Liver (tissue), 9 donors: ENCODE data around the gene ZNF747. TPM values are rescaled to one million over a fixed set of nuclear protein-coding genes. Genes with fewer than 3 reads are reported as not detected.

Source experiments
- DNase-seq: peaks from one replicate; pipeline ENCODE4 v3.0.0-alpha.2; 2017; ENCODE audit warnings: low spot score
- H3K27ac ChIP-seq, 2 donors: one replicate each; pipeline ENCODE4 v1.7.0; 2013; ENCODE audit warnings: inconsistent platforms in 2 of 2, low read length in 2 of 2, control low read depth in 1 of 2, low read depth in 1 of 2, mild to moderate bottlenecking in 1 of 2
- H3K27me3 ChIP-seq, 4 donors: one replicate each; pipeline versions ENCODE4 v1.6.1 to v1.7.0; 2013; ENCODE audit warnings: low read length in 3 of 4, inconsistent platforms in 1 of 4, mild to moderate bottlenecking in 1 of 4, moderate library complexity in 1 of 4; ENCODE audit not compliant: control insufficient read depth in 4 of 4, insufficient read depth in 4 of 4
- H3K36me3 ChIP-seq, 4 donors: one replicate each; pipeline versions ENCODE4 v1.6.1 to v1.7.0; 2013; ENCODE audit warnings: low read length in 3 of 4, mild to moderate bottlenecking in 3 of 4, low read depth in 1 of 4, moderate library complexity in 1 of 4; ENCODE audit not compliant: control insufficient read depth in 4 of 4, insufficient read depth in 3 of 4
- H3K4me1 ChIP-seq, 4 donors: one replicate each; pipeline versions ENCODE4 v1.6.1 to v1.7.0; 2013; ENCODE audit warnings: low read length in 3 of 4, mild to moderate bottlenecking in 3 of 4, moderate library complexity in 1 of 4; ENCODE audit not compliant: control insufficient read depth in 4 of 4, insufficient read depth in 4 of 4
- H3K4me3 ChIP-seq, 3 donors: one replicate each; pipeline versions ENCODE4 v1.6.1 to v1.7.0; 2013; ENCODE audit warnings: low read length in 3 of 3, control low read depth in 1 of 3, low read depth in 1 of 3, mild to moderate bottlenecking in 1 of 3
- H3K9ac ChIP-seq, 2 donors: one replicate each; pipeline ENCODE4 v1.7.0; 2013; ENCODE audit warnings: low read length in 2 of 2, mild to moderate bottlenecking in 2 of 2, moderate library complexity in 2 of 2, control low read depth in 1 of 2, low read depth in 1 of 2
- H3K9me3 ChIP-seq, 4 donors: one replicate each; pipeline versions ENCODE4 v1.6.1 to v1.7.0; 2013; ENCODE audit warnings: low read length in 3 of 4; ENCODE audit not compliant: control insufficient read depth in 4 of 4
- EGR1 ChIP-seq, 2 donors: IDR thresholded peaks; 2 replicates each; pipeline ENCODE4 v1.6.1; 2016 to 2018; ENCODE audit warnings: antibody characterized with exemption in 2 of 2, low read depth in 2 of 2
- FOXA2 ChIP-seq: IDR thresholded peaks from 2 replicates; pipeline ENCODE4 v1.6.1; 2016; ENCODE audit warnings: antibody characterized with exemption
- HNF4G ChIP-seq: IDR thresholded peaks from 2 replicates; pipeline ENCODE4 v1.6.1; 2016; ENCODE audit warnings: antibody characterized with exemption
- JUND ChIP-seq, 2 donors: IDR thresholded peaks; 2 replicates each; pipeline ENCODE4 v1.6.1; 2016; ENCODE audit warnings: antibody characterized with exemption in 2 of 2
- MAX ChIP-seq: IDR thresholded peaks from 2 replicates; pipeline ENCODE4 v1.6.1; 2016; ENCODE audit warnings: antibody characterized with exemption
- NR2F2 ChIP-seq: IDR thresholded peaks from 2 replicates; pipeline ENCODE4 v1.6.1; 2016; ENCODE audit warnings: antibody characterized with exemption
- RAD21 ChIP-seq, 2 donors: IDR thresholded peaks; 2 replicates each; pipeline ENCODE4 v1.6.1; 2016; ENCODE audit warnings: antibody characterized with exemption in 2 of 2, mild to moderate bottlenecking in 2 of 2
- REST ChIP-seq: IDR thresholded peaks from 2 replicates; pipeline ENCODE4 v1.6.1; 2016; ENCODE audit warnings: antibody characterized with exemption, mild to moderate bottlenecking
- RXRA ChIP-seq, 2 donors: IDR thresholded peaks; 2 replicates each; pipeline ENCODE4 v1.6.1; 2017 to 2018; ENCODE audit warnings: antibody characterized with exemption in 2 of 2, mild to moderate bottlenecking in 1 of 2
- SP1 ChIP-seq: IDR thresholded peaks from 2 replicates; pipeline ENCODE4 v1.6.1; 2018; ENCODE audit warnings: antibody characterized with exemption, mild to moderate bottlenecking
- TAF1 ChIP-seq: conservative IDR thresholded peaks from 2 replicates; pipeline ENCODE4 v1.6.1; 2016; ENCODE audit warnings: antibody characterized with exemption, mild to moderate bottlenecking
- YY1 ChIP-seq: IDR thresholded peaks from 2 replicates; pipeline ENCODE4 v1.6.1; 2016; ENCODE audit warnings: antibody characterized with exemption, mild to moderate bottlenecking
- WGBS: extraction: QIAGEN DNeasy Blood & Tissue Kit; methylation state at CpG from one replicate; pipeline ENCODE4 v1.1.7; 2013; 5-methylcytosine and 5-hydroxymethylcytosine counted together
- polyA plus RNA-seq, 2 donors: library from polyadenylated mRNA; stranded (reverse) in 1 of 2; unstranded in 1 of 2; fragments of 200-250 nt in 1 of 2; fragments of >200 nt in 1 of 2; fragmentation: Nextera tagmentation in 1 of 2; extraction: Ambion mirVana in 1 of 2; gene quantifications; one replicate each; pipeline versions ENCODE4 v1.2.1 to v1.2.3, GENCODE V29; 2013 to 2015
- total RNA-seq, 2 donors: library from RNA; depleted of rRNA; stranded (reverse); fragments of >200 nt; gene quantifications; one replicate each; pipeline ENCODE4 v1.2.3, GENCODE V29; 2014
- TF ChIP-seq, protein P1 (sequence below): IDR thresholded peaks from 2 replicates; pipeline ENCODE4 v1.6.1; 2016; ENCODE audit warnings: antibody characterized with exemption
- TF ChIP-seq, protein P2 (sequence below): IDR thresholded peaks from 2 replicates; pipeline ENCODE4 v1.6.1; 2016; ENCODE audit warnings: antibody characterized with exemption
- TF ChIP-seq, protein P3 (sequence below): fragments of 150-350 bp; IDR thresholded peaks from 2 replicates; pipeline ENCODE4 v1.5.1; 2017; ENCODE audit warnings: improper control_type of control experiment, low read depth, low read length; ENCODE audit not compliant: missing input control
- donor health status: healthy.
- donor health status: healthy.
- donor health status: healthy.
- donor health status: healthy.
- donor health status: healthy.

Gene ZNF747
- total and polyA plus RNA-seq, 4 donors, result 3.8 to 10.5 (median 6.5) TPM

- no peak for DNase-seq
- peaks cover 3 to 17% (median 7%) of the 10 kb centered on the region in 4 donors for H3K36me3 ChIP-seq
- no peak overlapping the region for H3K27ac ChIP-seq
- 97% methylated on average over 48 of the region's 48 CpGs for WGBS
- TF ChIP-seq RXRA (IDR thresholded peaks at IDR 0.05), result no peak
- no peak for TF ChIP-seq YY1
- TF ChIP-seq REST, result no peak
- TF ChIP-seq, protein P1, sequence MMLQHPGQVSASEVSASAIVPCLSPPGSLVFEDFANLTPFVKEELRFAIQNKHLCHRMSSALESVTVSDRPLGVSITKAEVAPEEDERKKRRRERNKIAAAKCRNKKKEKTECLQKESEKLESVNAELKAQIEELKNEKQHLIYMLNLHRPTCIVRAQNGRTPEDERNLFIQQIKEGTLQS, result no peak
- TF ChIP-seq HNF4G, result no peak
- TF ChIP-seq RAD21 (IDR thresholded peaks at IDR 0.05), result no peak
- TF ChIP-seq SP1, result no peak
- TF ChIP-seq NR2F2, result no peak
- TF ChIP-seq, protein P2, sequence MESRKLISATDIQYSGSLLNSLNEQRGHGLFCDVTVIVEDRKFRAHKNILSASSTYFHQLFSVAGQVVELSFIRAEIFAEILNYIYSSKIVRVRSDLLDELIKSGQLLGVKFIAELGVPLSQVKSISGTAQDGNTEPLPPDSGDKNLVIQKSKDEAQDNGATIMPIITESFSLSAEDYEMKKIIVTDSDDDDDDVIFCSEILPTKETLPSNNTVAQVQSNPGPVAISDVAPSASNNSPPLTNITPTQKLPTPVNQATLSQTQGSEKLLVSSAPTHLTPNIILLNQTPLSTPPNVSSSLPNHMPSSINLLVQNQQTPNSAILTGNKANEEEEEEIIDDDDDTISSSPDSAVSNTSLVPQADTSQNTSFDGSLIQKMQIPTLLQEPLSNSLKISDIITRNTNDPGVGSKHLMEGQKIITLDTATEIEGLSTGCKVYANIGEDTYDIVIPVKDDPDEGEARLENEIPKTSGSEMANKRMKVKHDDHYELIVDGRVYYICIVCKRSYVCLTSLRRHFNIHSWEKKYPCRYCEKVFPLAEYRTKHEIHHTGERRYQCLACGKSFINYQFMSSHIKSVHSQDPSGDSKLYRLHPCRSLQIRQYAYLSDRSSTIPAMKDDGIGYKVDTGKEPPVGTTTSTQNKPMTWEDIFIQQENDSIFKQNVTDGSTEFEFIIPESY, result no peak
- TF ChIP-seq FOXA2, result no peak
- no peak for TF ChIP-seq EGR1 (IDR thresholded peaks at IDR 0.05; ENCODE audit: low read depth in 2 of 2)
- TF ChIP-seq MAX, result no peak
- no peak for TF ChIP-seq JUND (IDR thresholded peaks at IDR 0.05)
- TF ChIP-seq, protein P3, sequence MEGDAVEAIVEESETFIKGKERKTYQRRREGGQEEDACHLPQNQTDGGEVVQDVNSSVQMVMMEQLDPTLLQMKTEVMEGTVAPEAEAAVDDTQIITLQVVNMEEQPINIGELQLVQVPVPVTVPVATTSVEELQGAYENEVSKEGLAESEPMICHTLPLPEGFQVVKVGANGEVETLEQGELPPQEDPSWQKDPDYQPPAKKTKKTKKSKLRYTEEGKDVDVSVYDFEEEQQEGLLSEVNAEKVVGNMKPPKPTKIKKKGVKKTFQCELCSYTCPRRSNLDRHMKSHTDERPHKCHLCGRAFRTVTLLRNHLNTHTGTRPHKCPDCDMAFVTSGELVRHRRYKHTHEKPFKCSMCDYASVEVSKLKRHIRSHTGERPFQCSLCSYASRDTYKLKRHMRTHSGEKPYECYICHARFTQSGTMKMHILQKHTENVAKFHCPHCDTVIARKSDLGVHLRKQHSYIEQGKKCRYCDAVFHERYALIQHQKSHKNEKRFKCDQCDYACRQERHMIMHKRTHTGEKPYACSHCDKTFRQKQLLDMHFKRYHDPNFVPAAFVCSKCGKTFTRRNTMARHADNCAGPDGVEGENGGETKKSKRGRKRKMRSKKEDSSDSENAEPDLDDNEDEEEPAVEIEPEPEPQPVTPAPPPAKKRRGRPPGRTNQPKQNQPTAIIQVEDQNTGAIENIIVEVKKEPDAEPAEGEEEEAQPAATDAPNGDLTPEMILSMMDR, result no peak
- TF ChIP-seq TAF1, result no peak
- no peak overlapping the region for H3K4me3 ChIP-seq
- no peak overlapping the region for H3K9ac ChIP-seq
- no peaks in the 10 kb centered on the region for H3K9me3 ChIP-seq
- no peaks in the 10 kb centered on the region for H3K27me3 ChIP-seq
- peaks cover 2 to 21% (median 10%) of the 10 kb centered on the region in 4 donors for H3K4me1 ChIP-seq
Observed at GRCh38 chr16:30582611-30583340, 48.1 kb upstream of the ZNF747 start.

DNA sequence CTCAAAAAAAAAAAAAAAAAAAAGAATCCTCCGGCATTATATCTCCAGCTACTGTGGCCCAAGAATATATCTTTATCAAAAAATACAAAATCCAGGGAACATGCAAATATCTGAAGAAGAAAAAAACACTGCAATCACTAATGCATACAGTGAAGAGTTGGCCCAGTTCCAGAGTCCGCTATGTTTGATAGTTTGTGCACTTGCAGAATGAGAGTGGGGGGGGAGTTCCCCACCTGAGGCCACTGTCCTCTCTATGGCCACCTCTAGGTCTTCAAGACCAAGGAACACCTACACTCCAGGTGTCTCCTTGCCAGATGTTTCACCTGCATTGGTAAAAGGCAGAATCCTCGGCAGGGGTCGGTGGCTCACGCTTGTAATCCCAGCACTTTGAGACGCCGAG, 46.8 kb upstream of the ZNF747 start:
- no peak overlapping the region for H3K4me3 ChIP-seq
- no peak overlapping the region for H3K27ac ChIP-seq
- no peak for TF ChIP-seq NR2F2
- no peak for TF ChIP-seq YY1
- TF ChIP-seq EGR1 (IDR thresholded peaks at IDR 0.05; ENCODE audit: low read depth in 2 of 2), result no peak
- TF ChIP-seq HNF4G, result no peak
- no peak for TF ChIP-seq FOXA2
- TF ChIP-seq, protein P2, result no peak
- H3K9me3 ChIP-seq, result no peaks in the 10 kb centered on the region
- no peak for DNase-seq
- WGBS, result 91% methylated on average over 7 of the region's 7 CpGs
- no peak overlapping the region for H3K9ac ChIP-seq
- no peaks in the 10 kb centered on the region for H3K27me3 ChIP-seq
- H3K36me3 ChIP-seq, result peaks cover 3 to 17% (median 7%) of the 10 kb centered on the region in 4 donors
- peaks cover 2 to 21% (median 10%) of the 10 kb centered on the region in 4 donors for H3K4me1 ChIP-seq
